H1 (cell line): Measurements from ENCODE around the gene CAMK2G. TPM values are rescaled to one million over a fixed set of nuclear protein-coding genes. Genes with fewer than 3 reads are reported as not detected.

Source experiments
- CTCF ChIA-PET: fragments of 300-600 bp; sonication (Branson Sonifier 250); formaldehyde crosslinking; loops from one replicate; lab custom pipeline; 2021; ENCODE audit not compliant: partially characterized antibody; lab: Charles Lee
- POLR2A ChIA-PET: fragments of 300-600 bp; sonication (Branson Sonifier 250); formaldehyde crosslinking; loops from one replicate; lab custom pipeline; 2021; ENCODE audit warnings: inconsistent platforms; ENCODE audit not compliant: partially characterized antibody; lab: Charles Lee
- DNase-seq, 2 experiments: peaks; one replicate each; pipeline versions ENCODE4 v3.0.0 to v3.0.0-alpha.2; 2010 to 2022; ENCODE audit warnings: low spot score in 2 of 2, low read depth in 1 of 2, mixed read lengths in 1 of 2
- FAIRE-seq: peaks from 2 replicates; lab custom pipeline; 2011; peaks lifted over from hg19 to GRCh38; lab: Jason Lieb, UNC
- H2AFZ ChIP-seq: 2 replicates; pipeline ENCODE4 v1.8.1; 2012; ENCODE audit warnings: low read length, inconsistent platforms
- H2AK5ac ChIP-seq: 2 replicates; pipeline ENCODE4 v1.6.1; 2013; ENCODE audit warnings: low read depth, low read length
- H2BK120ac ChIP-seq: replicated peaks from 2 replicates; pipeline ENCODE3; 2013; ENCODE audit warnings: low read depth, low read length, inconsistent platforms
- H2BK12ac ChIP-seq: 2 replicates; pipeline ENCODE4 v1.6.1; 2013; ENCODE audit warnings: low read depth, low read length
- H2BK15ac ChIP-seq: 2 replicates; pipeline ENCODE4 v1.6.1; 2013; ENCODE audit warnings: low read length
- H2BK20ac ChIP-seq: 2 replicates; pipeline ENCODE4 v1.6.1; 2013; ENCODE audit warnings: low read length
- H2BK5ac ChIP-seq: 2 replicates; pipeline ENCODE4 v1.6.1; 2013; ENCODE audit warnings: low read depth, low read length
- H3K14ac ChIP-seq: 2 replicates; pipeline ENCODE4 v1.6.1; 2013; ENCODE audit warnings: inconsistent platforms; ENCODE audit not compliant: insufficient read length
- H3K18ac ChIP-seq: 2 replicates; pipeline ENCODE4 v1.6.1; 2013; ENCODE audit warnings: low read length; ENCODE audit errors: extremely low read depth
- H3K23ac ChIP-seq: 2 replicates; pipeline ENCODE4 v1.6.1; 2013; ENCODE audit warnings: inconsistent platforms; ENCODE audit not compliant: insufficient read length
- H3K23me2 ChIP-seq: 2 replicates; pipeline ENCODE4 v1.6.1; 2013; ENCODE audit warnings: low read depth, low read length
- H3K27ac ChIP-seq: 2 replicates; pipeline ENCODE4 v1.6.1; 2011; ENCODE audit warnings: low read depth, low read length, inconsistent platforms
- H3K27me3 ChIP-seq, 4 experiments: replicated peaks in 1 of 4; 1 replicate in 1 of 4; 2 replicates in 3 of 4; pipeline versions ENCODE4 v1.6.1 to v1.8.1; 2011 to 2013; ENCODE audit warnings: low read length in 3 of 4, mild to moderate bottlenecking in 3 of 4, inconsistent platforms in 2 of 4, mixed read lengths in 2 of 4, moderate library complexity in 1 of 4; ENCODE audit not compliant: control insufficient read depth in 3 of 4, insufficient read depth in 3 of 4; ENCODE audit errors: extremely low read depth in 1 of 4
- H3K36me3 ChIP-seq, 4 experiments: 2 replicates each; pipeline versions ENCODE4 v1.6.1 to v1.8.1; 2011 to 2013; ENCODE audit warnings: mild to moderate bottlenecking in 4 of 4, low read length in 3 of 4, moderate library complexity in 2 of 4, control low read depth in 1 of 4, inconsistent platforms in 1 of 4; ENCODE audit not compliant: insufficient read depth in 4 of 4, control insufficient read depth in 2 of 4
- H3K4ac ChIP-seq: replicated peaks from 2 replicates; pipeline ENCODE3; 2013; ENCODE audit warnings: low read length, low read depth, mixed read lengths, inconsistent platforms; ENCODE audit not compliant: insufficient read length
- H3K4me1 ChIP-seq, 4 experiments: replicated peaks in 1 of 4; 1 replicate in 1 of 4; 2 replicates in 3 of 4; pipeline versions ENCODE4 v1.6.1 to v1.8.1; 2011 to 2013; ENCODE audit warnings: low read length in 3 of 4, inconsistent platforms in 2 of 4, mixed read lengths in 1 of 4; ENCODE audit not compliant: insufficient read depth in 4 of 4, control insufficient read depth in 3 of 4
- H3K4me2 ChIP-seq, 2 experiments: 2 replicates each; pipeline versions ENCODE4 v1.6.1 to v1.8.1; 2011 to 2013; ENCODE audit warnings: low read depth in 2 of 2, low read length in 2 of 2, control low read depth in 1 of 2, inconsistent platforms in 1 of 2, mild to moderate bottlenecking in 1 of 2; ENCODE audit not compliant: insufficient read depth in 1 of 2
- H3K4me3 ChIP-seq, 4 experiments: fragments of 200-600, 300-600 bp in 1 of 4; sonication (generic), shearing (Covaris generic), sonication (Bioruptor Twin) in 1 of 4; 2 replicates each; pipeline versions ENCODE4 v1.5.1 to v1.8.1; 2011 to 2016; ENCODE audit warnings: low read length in 4 of 4, low read depth in 3 of 4, control low read depth in 2 of 4, inconsistent platforms in 2 of 4, mild to moderate bottlenecking in 2 of 4, mixed read lengths in 1 of 4, moderate library complexity in 1 of 4; ENCODE audit not compliant: insufficient read depth in 2 of 4; ENCODE audit errors: extremely low read depth in 1 of 4
- H3K56ac ChIP-seq: replicated peaks from 2 replicates; pipeline ENCODE3; 2013; ENCODE audit warnings: low read depth, mild to moderate bottlenecking, mixed read lengths, low read length, inconsistent platforms; ENCODE audit not compliant: insufficient read length
- H3K79me1 ChIP-seq: 2 replicates; pipeline ENCODE4 v1.6.1; 2013; ENCODE audit warnings: low read depth, low read length, control low read depth
- H3K79me2 ChIP-seq, 2 experiments: 2 replicates each; pipeline versions ENCODE4 v1.6.1 to v1.8.1; 2012 to 2013; ENCODE audit warnings: low read length in 2 of 2, mild to moderate bottlenecking in 2 of 2, inconsistent platforms in 1 of 2; ENCODE audit not compliant: insufficient read depth in 2 of 2, control insufficient read depth in 1 of 2
- H3K9ac ChIP-seq, 4 experiments: replicated peaks in 1 of 4; 1 replicate in 1 of 4; 2 replicates in 3 of 4; pipeline versions ENCODE4 v1.6.1 to v1.8.1; 2011 to 2013; ENCODE audit warnings: low read depth in 3 of 4, low read length in 3 of 4, control low read depth in 2 of 4, mild to moderate bottlenecking in 2 of 4, moderate library complexity in 2 of 4, inconsistent platforms in 1 of 4; ENCODE audit errors: extremely low read depth in 1 of 4
- H3K9me3 ChIP-seq, 2 experiments: 2 replicates each; pipeline versions ENCODE4 v1.6.1 to v1.8.1; 2012 to 2013; ENCODE audit warnings: mild to moderate bottlenecking in 2 of 2, moderate library complexity in 2 of 2, control low read depth in 1 of 2, inconsistent platforms in 1 of 2, low read depth in 1 of 2, low read length in 1 of 2, mixed read lengths in 1 of 2; ENCODE audit not compliant: insufficient read depth in 2 of 2
- H4K20me1 ChIP-seq, 2 experiments: replicated peaks in 1 of 2; 2 replicates each; pipeline versions ENCODE3 to v1.8.1; 2011 to 2013; ENCODE audit warnings: inconsistent platforms in 2 of 2, low read length in 2 of 2, mild to moderate bottlenecking in 1 of 2; ENCODE audit not compliant: insufficient read depth in 2 of 2, control insufficient read depth in 1 of 2
- H4K5ac ChIP-seq: 2 replicates; pipeline ENCODE4 v1.6.1; 2013; ENCODE audit warnings: low read length, low read depth, mixed read lengths, inconsistent platforms; ENCODE audit not compliant: insufficient read length
- H4K8ac ChIP-seq: 2 replicates; pipeline ENCODE4 v1.8.0; 2013; ENCODE audit warnings: mild to moderate bottlenecking, moderate library complexity, low read length, inconsistent platforms; ENCODE audit not compliant: insufficient read depth; ENCODE audit errors: extremely low read depth
- H4K91ac ChIP-seq: replicated peaks from 2 replicates; pipeline ENCODE3; 2013; ENCODE audit warnings: low read length, mixed read lengths, inconsistent platforms; ENCODE audit not compliant: insufficient read length
- ASH2L ChIP-seq: fragments of 200-600, 300-600 bp; sonication (generic); IDR thresholded peaks from one replicate; pipeline ENCODE4 v1.7.1; 2017; ENCODE audit warnings: low read length
- CHD1 ChIP-seq: IDR thresholded peaks from 2 replicates; pipeline ENCODE4 v1.6.1; 2012; ENCODE audit warnings: low read depth, low read length, improper control_type of control experiment
- CHD2 ChIP-seq: IDR thresholded peaks from 2 replicates; pipeline ENCODE4 v1.6.1; 2012; ENCODE audit warnings: low read length, improper control_type of control experiment
- CREB1 ChIP-seq: IDR thresholded peaks from 2 replicates; pipeline ENCODE4 v1.6.1; 2012; ENCODE audit warnings: inconsistent platforms
- CTCF ChIP-seq, 3 experiments: IDR thresholded peaks; 1 replicate in 2 of 3; 2 replicates in 1 of 3; pipeline versions ENCODE4 v1.5.1 to v1.6.1; 2011; ENCODE audit warnings: low read length in 3 of 3, mild to moderate bottlenecking in 3 of 3, inconsistent platforms in 2 of 3, low read depth in 1 of 3, moderate library complexity in 1 of 3; ENCODE audit not compliant: insufficient read depth in 1 of 3; ENCODE audit errors: control extremely low read depth in 1 of 3
- JUND ChIP-seq: IDR thresholded peaks from 2 replicates; pipeline ENCODE4 v1.6.1; 2011; ENCODE audit warnings: mild to moderate bottlenecking, improper control_type of control experiment, low read length
- KDM1A ChIP-seq: fragments of 200-600, 300-600 bp; sonication (generic); IDR thresholded peaks from 2 replicates; pipeline ENCODE4 v1.7.1; 2016; ENCODE audit warnings: mild to moderate bottlenecking, low read length, borderline replicate concordance
- PHF8 ChIP-seq: fragments of 200-600 bp; sonication (generic); conservative IDR thresholded peaks from 2 replicates; pipeline ENCODE4 v1.7.1; 2012; ENCODE audit warnings: low read depth, mild to moderate bottlenecking, inconsistent platforms, low read length, moderate library complexity
- SIN3A ChIP-seq, 2 experiments: IDR thresholded peaks in 1 of 2; conservative IDR thresholded peaks in 1 of 2; 2 replicates each; pipeline ENCODE4 v1.6.1; 2011 to 2012; ENCODE audit warnings: low read length in 2 of 2, improper control_type of control experiment in 1 of 2, low read depth in 1 of 2, mild to moderate bottlenecking in 1 of 2
- SIX5 ChIP-seq: IDR thresholded peaks from 2 replicates; pipeline ENCODE4 v1.6.1; 2011; ENCODE audit warnings: mild to moderate bottlenecking, low read depth, low read length
- SP2 ChIP-seq: IDR thresholded peaks from 2 replicates; pipeline ENCODE4 v1.6.1; 2012; ENCODE audit warnings: mild to moderate bottlenecking, low read length, inconsistent platforms
- TAF7 ChIP-seq: optimal IDR thresholded peaks from 2 replicates; pipeline ENCODE3; 2011; ENCODE audit warnings: low read depth, mild to moderate bottlenecking, inconsistent platforms, low read length, moderate library complexity, borderline replicate concordance
- TCF12 ChIP-seq: IDR thresholded peaks from 2 replicates; pipeline ENCODE4 v1.6.1; 2011; ENCODE audit warnings: low read depth, mild to moderate bottlenecking, low read length
- WGBS, 2 experiments: shearing (Covaris generic) in 1 of 2; methylation state at CpG; one replicate each; pipeline versions ENCODE4 v1.1.6 to v1.1.7; 2013 to 2015; ENCODE audit warnings: low lambda C conversion rate in 2 of 2, mixed read lengths in 2 of 2, inconsistent platforms in 1 of 2, low coverage in 1 of 2, missing lambda C conversion rate in 1 of 2; ENCODE audit not compliant: insufficient replicate concordance in 2 of 2, insufficient coverage in 1 of 2, insufficient read length in 1 of 2; ENCODE audit errors: extremely low coverage in 1 of 2, missing lambda C conversion rate in 1 of 2; 5-methylcytosine and 5-hydroxymethylcytosine counted together
- polyA plus RNA-seq, 7 experiments: library from polyadenylated mRNA; depleted of rRNA in 3 of 7; stranded (reverse) in 5 of 7; unstranded in 2 of 7; fragments of >200 nt in 5 of 7; fragments of 200-250 nt in 2 of 7; gene quantifications; 1 replicate in 5 of 7; 2 replicates in 1 of 7; 4 replicates in 1 of 7; pipeline versions ENCODE4 v1.2.1 to v1.2.3, GENCODE V29; 2011 to 2013; ENCODE audit warnings: missing spikeins in 2 of 7, mixed read lengths in 2 of 7
- total RNA-seq: library from RNA; stranded (reverse); fragmentation: NEBNext Ultra II Directional; extraction: Animal tissue kit (Norgen Biotek cat#: 25700); gene quantifications from 2 replicates; pipeline ENCODE4 v1.2.1, GENCODE V29; 2021

CAMK2G gene
- total and polyA plus RNA-seq, 2 of the 8 experiments (the other 6 are each of a cell fraction or from before 2014, with no cell fraction given) = 28.9 to 31.7 TPM

- Histone ChIP-seq H4K5ac (no peak overlapping the region), H2BK20ac (no peak overlapping the region), H3K9ac (no peak overlapping the region), H2AFZ (no peak overlapping the region), H3K27me3 (no peaks in the 10 kb centered on the region), H4K91ac (no peak overlapping the region), H3K23ac (no peak overlapping the region), H3K4ac (no peak overlapping the region), H4K20me1 (no peaks in the 10 kb centered on the region), H2AK5ac (no peak overlapping the region), H3K9me3 (no peaks in the 10 kb centered on the region), H4K8ac (no peak overlapping the region), H3K79me1 (no peaks in the 10 kb centered on the region), H2BK120ac (no peak overlapping the region), H3K4me1 (peaks cover 1 to 10% (median 4%) of the 10 kb centered on the region in 4 experiments; a peak in 5 of 7 replicates), H3K36me3 (no peaks in the 10 kb centered on the region), H3K14ac (no peak overlapping the region), H3K27ac (no peak overlapping the region), H2BK12ac (no peak overlapping the region), H3K23me2 (no peaks in the 10 kb centered on the region), H3K18ac (no peak overlapping the region), H3K56ac (no peak overlapping the region), H2BK15ac (no peak overlapping the region), H3K4me2 (no peak overlapping the region), H3K4me3 (no peak overlapping the region), H2BK5ac (no peak overlapping the region), H3K79me2 (no peaks in the 10 kb centered on the region)
- POLR2A ChIA-PET = no interaction called here
- WGBS, 2 experiments = 81% methylated on average over 3 of the region's 3 CpGs; no CpG with 5 or more reads in 1 of the 2 experiments
- CTCF ChIA-PET = interaction anchor here (0.7 to 27.0 kb wide), 3 partner anchors 52 to 199 kb away, joined by 3 to 681 read pairs (median 4); no protein-coding TSS in a partner anchor
- FAIRE-seq (no peak), DNase-seq (no peak)
- TF ChIP-seq TAF7 (no peak), ASH2L (no peak), SIX5 (no peak), JUND (no peak), SIN3A (conservative IDR thresholded peaks at IDR 0.05 in 1 of 2, IDR thresholded peaks at IDR 0.05 in 1 of 2; ENCODE audit: low read depth in 1 of 2, low read length in 2 of 2) (no peak), CHD1 (no peak), CREB1 (no peak), CTCF (IDR thresholded peaks at IDR 0.05; ENCODE audit: control extremely low read depth in 1 of 3, insufficient read depth in 1 of 3, low read depth in 1 of 3, low read length in 3 of 3) (no peak), KDM1A (no peak), TCF12 (no peak), SP2 (no peak), PHF8 (no peak), CHD2 (no peak)
Observed at GRCh38 chr10:73884017-73884416, 9.7 kb upstream of the CAMK2G start.
